GM18870 (cell line): Measurements from ENCODE around the gene FOXL1.

Experiments used
- ATAC-seq: cut with Tn5 transposase; IDR thresholded peaks from one replicate; pipeline ENCODE4 v1.9.1; 2021; ENCODE audit warnings: moderate library complexity; ENCODE audit not compliant: unreplicated experiment

Gene FOXL1

GRCh38 chr16:86598607-86599565 is 20.5 kb downstream of the FOXL1 start:
- no peak for ATAC-seq

- ATAC-seq: no peak
Observed at GRCh38 chr16:86601356-86601755, 23.0 kb downstream of the FOXL1 start.

DNA sequence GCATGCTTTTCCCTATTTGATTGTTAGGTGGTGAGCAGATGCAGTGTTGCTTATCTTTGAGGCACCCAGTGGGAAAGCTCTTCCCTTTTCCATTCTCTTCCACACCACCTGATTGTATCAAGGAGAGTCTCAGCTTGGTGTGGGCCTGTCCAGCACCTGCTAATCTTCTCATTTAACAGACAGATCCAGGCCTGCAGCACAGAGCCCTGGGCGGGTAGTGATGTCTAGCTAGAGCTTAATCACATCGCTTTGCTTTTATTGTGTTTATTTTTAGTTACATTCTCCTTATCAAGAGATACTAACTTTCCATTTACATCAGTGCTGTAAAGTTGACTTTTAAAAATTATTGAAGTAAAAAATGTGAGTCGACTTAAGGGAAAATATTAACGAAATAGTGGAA is 24.2 kb downstream of the FOXL1 start:
- ATAC-seq: no peak

- ATAC-seq: no peak
Observed at GRCh38 chr16:86604436-86605193, 26.3 kb downstream of the FOXL1 start.

GRCh38 chr16:86605950-86606349 is 27.6 kb downstream of the FOXL1 start:
- ATAC-seq: no peak

GRCh38 chr16:86608301-86608747 is 30.0 kb downstream of the FOXL1 start:
- no peak for ATAC-seq

GRCh38 chr16:86609115-86609514 is 30.8 kb downstream of the FOXL1 start:
- ATAC-seq: no peak

GRCh38 chr16:86609661-86610060 is 31.3 kb downstream of the FOXL1 start:
- no peak for ATAC-seq

DNA sequence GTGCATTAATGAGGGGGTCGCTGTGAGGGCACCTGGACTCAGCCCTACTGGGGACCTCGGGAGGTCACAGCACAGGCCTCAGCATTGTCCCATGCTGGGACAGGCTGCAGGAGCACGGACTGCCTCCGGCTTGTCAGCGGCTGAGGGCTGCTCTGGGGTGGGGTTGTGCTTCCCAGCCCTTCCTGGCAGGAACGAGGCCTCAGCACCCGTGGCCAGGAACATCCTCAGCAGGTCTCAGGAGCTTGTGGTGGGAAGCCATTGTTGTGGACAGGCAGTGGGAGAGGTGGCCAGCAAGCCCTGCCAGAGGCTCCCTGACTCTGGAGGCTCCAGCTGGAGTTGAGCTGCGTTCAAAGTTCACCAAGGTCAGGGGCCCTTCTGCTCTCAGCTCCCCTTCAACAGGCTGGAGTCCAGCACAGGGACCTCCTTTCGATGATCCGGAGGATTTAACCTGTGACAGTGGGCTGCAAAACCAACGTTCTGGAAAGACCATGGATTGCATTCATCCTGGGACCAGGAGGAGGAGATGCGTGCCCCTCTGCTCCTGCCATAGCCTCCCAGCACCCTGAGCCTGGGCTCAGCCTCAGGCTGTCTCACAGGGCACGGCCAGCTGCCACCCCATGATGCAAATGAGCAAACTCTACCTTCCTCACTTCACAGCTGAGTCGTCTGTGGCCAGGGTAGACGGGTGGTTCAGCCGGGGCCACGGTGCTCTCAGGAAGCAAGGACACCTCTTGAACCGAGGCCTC is 32.6 kb downstream of the FOXL1 start:
- no peak for ATAC-seq

DNA sequence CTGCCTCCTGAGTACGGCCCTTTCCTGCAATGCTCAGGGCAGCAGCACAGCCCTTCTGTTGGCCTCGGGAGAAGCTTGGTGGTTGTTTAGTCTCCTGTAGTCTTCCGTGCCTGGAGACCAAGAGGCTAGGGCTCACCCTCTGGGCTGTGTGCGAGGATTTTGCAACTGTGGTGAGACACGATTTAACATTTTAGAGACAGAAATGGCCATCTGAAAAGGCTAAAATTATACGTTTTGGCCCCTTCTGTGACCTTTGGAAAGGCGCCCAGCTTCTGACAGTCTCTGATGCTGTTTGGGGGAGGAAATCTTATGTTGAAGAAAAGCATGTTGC is 33.1 kb downstream of the FOXL1 start:
- no peak for ATAC-seq

GRCh38 chr16:86611941-86612340 is 33.6 kb downstream of the FOXL1 start:
- ATAC-seq: no peak

DNA sequence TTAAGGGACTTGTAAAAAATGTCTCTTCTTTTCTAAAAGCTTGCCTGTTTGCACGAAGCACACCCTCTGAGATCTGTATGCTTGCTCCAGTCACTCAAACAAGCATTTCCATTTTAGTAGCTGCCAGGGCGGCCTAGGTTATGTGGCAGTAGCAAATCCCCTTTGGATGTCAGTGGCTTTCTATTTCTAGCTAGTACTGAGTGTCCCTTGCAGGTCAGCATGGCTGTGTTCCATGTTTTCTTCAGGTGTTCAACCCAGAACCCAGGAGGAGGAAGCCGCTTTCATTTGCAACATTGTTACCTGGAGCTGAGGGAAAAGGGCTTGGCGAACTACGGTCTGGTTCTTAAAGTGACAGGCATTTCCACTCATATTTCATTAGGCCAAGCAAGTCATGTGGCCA is 36.4 kb downstream of the FOXL1 start:
- ATAC-seq: no peak

DNA sequence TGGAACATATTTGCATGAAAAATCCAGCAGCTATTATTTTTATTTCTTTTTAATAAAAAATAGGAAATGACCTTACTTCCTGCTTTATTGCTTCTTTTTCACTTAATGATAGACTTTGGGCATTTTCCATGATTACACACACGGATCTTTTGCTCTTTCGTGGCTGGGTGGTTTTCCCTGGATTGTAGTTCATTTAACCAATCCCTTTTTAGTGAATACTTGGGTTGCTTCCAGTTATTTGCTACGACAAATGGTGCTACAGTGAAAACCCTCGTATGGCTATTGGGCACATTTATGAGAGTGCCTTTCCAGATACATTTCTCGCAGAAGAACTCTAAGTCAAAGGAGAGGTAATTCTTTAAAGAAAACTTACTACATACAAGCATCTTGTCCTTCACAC is 38.6 kb downstream of the FOXL1 start:
- no peak for ATAC-seq

GRCh38 chr16:86618431-86619238 is 40.3 kb downstream of the FOXL1 start:
- no peak for ATAC-seq

GRCh38 chr16:86619239-86619794 is 41.0 kb downstream of the FOXL1 start:
- no peak for ATAC-seq

DNA sequence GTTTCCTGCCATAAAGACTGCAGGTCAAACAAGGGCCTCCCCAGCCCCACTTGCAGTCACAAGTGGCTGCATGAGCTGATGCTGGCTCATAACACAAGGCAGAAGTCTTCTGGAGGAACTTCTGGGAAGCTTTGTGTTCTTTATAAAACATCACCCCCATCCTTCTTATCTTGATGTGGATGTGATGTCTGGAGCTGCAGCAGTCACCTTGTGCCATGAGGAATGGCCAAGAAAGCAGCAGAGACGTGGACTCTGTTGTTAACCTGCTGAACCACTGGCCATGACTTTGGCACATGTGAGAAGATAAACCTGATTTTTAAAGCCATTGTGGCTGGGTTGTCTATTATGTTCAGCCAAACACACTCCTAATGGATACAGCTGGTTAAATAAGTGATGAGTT is 41.8 kb downstream of the FOXL1 start:
- ATAC-seq: no peak

- ATAC-seq: no peak
Observed at GRCh38 chr16:86621966-86622365, 43.6 kb downstream of the FOXL1 start.

DNA sequence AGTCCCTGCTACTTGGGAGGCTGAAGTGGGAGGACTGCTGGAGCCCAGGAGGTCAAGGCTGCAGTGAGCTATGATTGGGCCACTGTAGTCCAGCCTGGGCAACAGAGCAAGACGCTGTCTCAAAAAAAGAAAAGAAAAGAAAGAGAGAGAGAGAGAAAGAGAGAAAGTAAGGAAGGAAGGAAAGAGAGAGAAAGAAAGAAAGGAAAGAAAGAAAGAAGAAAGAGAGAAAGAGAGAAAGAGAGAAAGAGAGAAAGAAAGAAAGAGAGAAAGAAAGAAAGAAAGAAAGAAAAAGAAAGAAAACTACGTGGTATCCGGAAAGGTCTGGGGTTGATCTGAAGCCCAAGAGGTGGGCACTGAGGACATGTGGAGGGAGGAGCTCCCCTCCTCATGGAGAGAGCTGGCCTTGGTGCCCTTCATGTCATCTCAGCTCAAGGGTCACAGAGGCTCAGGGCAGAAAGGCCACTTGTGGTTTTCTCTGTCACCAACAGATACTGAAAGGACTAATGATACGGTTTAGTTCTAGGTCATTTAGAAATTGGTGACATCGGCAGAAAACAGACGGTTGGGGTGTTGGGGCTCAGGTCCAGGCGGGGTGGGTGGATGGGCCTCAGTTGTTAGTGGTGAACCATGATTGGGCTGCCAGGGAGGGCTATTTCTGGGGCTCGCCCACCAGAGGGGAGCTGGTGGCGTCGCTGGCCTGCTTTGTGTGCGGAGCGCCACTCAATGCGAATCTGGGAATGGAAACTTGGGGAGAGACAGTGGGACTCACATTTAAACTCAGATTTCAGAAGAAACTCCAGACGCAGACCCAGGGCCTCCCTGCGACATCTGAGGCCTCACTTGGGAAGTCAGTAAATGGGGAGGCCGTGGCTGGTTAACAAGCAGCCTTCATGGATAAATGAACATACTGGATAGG is 44.6 kb downstream of the FOXL1 start:
- ATAC-seq: no peak

GRCh38 chr16:86625029-86625428 is 46.7 kb downstream of the FOXL1 start:
- ATAC-seq: no peak
